CD14-positive monocyte (primary cell): Measurements from ENCODE around the gene LPXN. TPM values are rescaled to one million over a fixed set of nuclear protein-coding genes. Genes with fewer than 3 reads are reported as not detected.

Experiments
- DNase-seq, 3 donors: peaks; one replicate each; pipeline ENCODE4 v3.0.0-alpha.2; 2011 to 2022
- H2AFZ ChIP-seq: 2 replicates; pipeline ENCODE4 v1.6.0; 2012; ENCODE audit warnings: mild to moderate bottlenecking, low read depth, low read length, inconsistent platforms; ENCODE audit not compliant: insufficient read depth, poor library complexity, severe bottlenecking
- H3K27ac ChIP-seq, 2 donors: 1 replicate in 1 of 2; 2 replicates in 1 of 2; pipeline ENCODE4 v1.5.1; 2012 to 2013; ENCODE audit warnings: low read length in 2 of 2, control low read depth in 1 of 2, inconsistent platforms in 1 of 2, low read depth in 1 of 2, mild to moderate bottlenecking in 1 of 2
- H3K27me3 ChIP-seq, 2 donors: one replicate each; pipeline versions ENCODE4 v1.6.0 to v1.6.1; 2011 to 2013; ENCODE audit warnings: low read length in 2 of 2; ENCODE audit not compliant: control insufficient read depth in 2 of 2, insufficient read depth in 2 of 2
- H3K36me3 ChIP-seq, 2 donors: replicated peaks in 1 of 2; 1 replicate in 1 of 2; 2 replicates in 1 of 2; pipeline versions ENCODE4 v1.5.1 to v1.6.1; 2012 to 2013; ENCODE audit warnings: low read length in 2 of 2, control low read depth in 1 of 2, inconsistent platforms in 1 of 2, mild to moderate bottlenecking in 1 of 2; ENCODE audit not compliant: insufficient read depth in 2 of 2, control insufficient read depth in 1 of 2
- H3K4me1 ChIP-seq, 2 donors: 1 replicate in 1 of 2; 2 replicates in 1 of 2; pipeline versions ENCODE4 v1.5.1 to v1.6.1; 2012 to 2013; ENCODE audit warnings: low read length in 2 of 2, control low read depth in 1 of 2, inconsistent platforms in 1 of 2, mild to moderate bottlenecking in 1 of 2, moderate library complexity in 1 of 2; ENCODE audit not compliant: insufficient read depth in 2 of 2, control insufficient read depth in 1 of 2
- H3K4me2 ChIP-seq: replicated peaks from 2 replicates; pipeline ENCODE3; 2012; ENCODE audit warnings: low read length, moderate library complexity, mild to moderate bottlenecking; ENCODE audit not compliant: poor library complexity, severe bottlenecking; ENCODE audit errors: extremely low read depth
- H3K4me3 ChIP-seq, 3 experiments: fragments of 200-600 bp in 1 of 3; sonication (generic) in 1 of 3; replicated peaks in 1 of 3; 1 replicate in 2 of 3; 2 replicates in 1 of 3; pipeline ENCODE4 v1.5.1; 2011 to 2013; ENCODE audit warnings: low read length in 3 of 3, mild to moderate bottlenecking in 3 of 3, control low read depth in 2 of 3, low read depth in 2 of 3, inconsistent platforms in 1 of 3, moderate library complexity in 1 of 3
- H3K79me2 ChIP-seq: 2 replicates; pipeline ENCODE4 v1.6.0; 2012; ENCODE audit warnings: mild to moderate bottlenecking, control low read depth, inconsistent platforms, low read length, moderate library complexity; ENCODE audit not compliant: insufficient read depth
- H3K9ac ChIP-seq: 2 replicates; pipeline ENCODE4 v1.6.0; 2017; ENCODE audit warnings: low read length, mild to moderate bottlenecking; ENCODE audit not compliant: insufficient read depth, poor library complexity, severe bottlenecking
- H3K9me3 ChIP-seq, 2 donors: replicated peaks in 1 of 2; 1 replicate in 1 of 2; 2 replicates in 1 of 2; pipeline versions ENCODE4 v1.5.1 to v1.6.1; 2012 to 2013; ENCODE audit warnings: low read length in 2 of 2, control low read depth in 1 of 2; ENCODE audit not compliant: control insufficient read depth in 1 of 2, insufficient read depth in 1 of 2
- H4K20me1 ChIP-seq: 2 replicates; pipeline ENCODE4 v1.6.0; 2012; ENCODE audit warnings: mild to moderate bottlenecking, low read length, control low read depth, moderate library complexity; ENCODE audit not compliant: insufficient read depth
- H3K27ac Mint-ChIP-seq, 7 donors: one replicate each; pipeline ENCODE4 v1.8.0; 2020; ENCODE audit warnings: mild to moderate bottlenecking in 7 of 7, mixed read lengths in 7 of 7, moderate library complexity in 6 of 7, inconsistent platforms in 2 of 7
- H3K27me3 Mint-ChIP-seq, 3 donors: one replicate each; pipeline ENCODE4 v1.8.0; 2021 to 2022; ENCODE audit warnings: low read depth in 3 of 3, mild to moderate bottlenecking in 3 of 3, mixed read lengths in 3 of 3, moderate library complexity in 3 of 3, inconsistent platforms in 1 of 3
- H3K36me3 Mint-ChIP-seq, 2 donors: one replicate each; pipeline ENCODE4 v1.8.0; 2020; ENCODE audit warnings: mixed read lengths in 2 of 2, inconsistent platforms in 1 of 2, mild to moderate bottlenecking in 1 of 2
- H3K4me1 Mint-ChIP-seq: one replicate; pipeline ENCODE4 v1.8.0; 2020; ENCODE audit warnings: mild to moderate bottlenecking, mixed read lengths
- H3K4me3 Mint-ChIP-seq, 2 donors: one replicate each; pipeline ENCODE4 v1.8.0; 2020; ENCODE audit warnings: mild to moderate bottlenecking in 2 of 2, mixed read lengths in 2 of 2, moderate library complexity in 1 of 2
- H3K9me3 Mint-ChIP-seq, 7 donors: one replicate each; pipeline ENCODE4 v1.8.0; 2020 to 2022; ENCODE audit warnings: mixed read lengths in 7 of 7, mild to moderate bottlenecking in 6 of 7, moderate library complexity in 6 of 7, inconsistent platforms in 2 of 7
- CTCF ChIP-seq: fragments of 200-600 bp; IDR thresholded peaks from one replicate; pipeline ENCODE4 v1.8.0; 2022; ENCODE audit warnings: antibody characterized with exemption, mild to moderate bottlenecking
- WGBS: methylation state at CpG from one replicate; pipeline ENCODE4 v1.1.5; 2013; ENCODE audit warnings: missing lambda C conversion rate; ENCODE audit not compliant: insufficient coverage; 5-methylcytosine and 5-hydroxymethylcytosine counted together
- intact Hi-C, 2 donors: fragments of 100-400 bp; cut with micrococcal nuclease; formaldehyde crosslinking; loops; one replicate each; pipeline versions ENCODE4 v1.15.0 to v1.15.1; 2023
- polyA plus RNA-seq, 3 donors: library from polyadenylated mRNA; depleted of rRNA in 1 of 3; unstranded in 2 of 3; stranded (reverse) in 1 of 3; fragments of 300-500 nt in 2 of 3; fragments of >200 nt in 1 of 3; fragmentation: Illumina TruSeq in 2 of 3; gene quantifications; 1 replicate in 2 of 3; 2 replicates in 1 of 3; pipeline ENCODE4 v1.2.3, GENCODE V29; 2012 to 2021

Gene LPXN
- polyA plus RNA-seq, 3 donors: 81.3 to 133 (median 101) TPM

DNA sequence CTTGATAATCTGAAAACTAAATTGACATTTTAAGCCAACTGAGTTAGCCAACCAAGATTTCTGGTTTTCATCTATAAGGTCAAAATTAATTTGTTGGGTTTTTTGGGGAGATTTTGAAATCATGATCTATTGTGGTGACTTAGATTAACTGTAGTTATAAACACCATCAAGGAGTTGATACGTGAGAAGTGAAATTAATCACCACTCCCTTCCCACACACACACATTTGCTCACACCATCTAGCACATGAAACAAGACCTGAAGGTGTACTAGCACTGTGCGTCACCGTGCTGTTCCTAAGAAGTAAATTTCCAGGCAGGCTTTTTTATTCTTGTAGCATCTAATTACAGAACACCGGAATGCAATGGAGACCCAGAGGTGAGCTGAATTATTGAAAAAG lies 69.8 kb downstream of the LPXN start:
- no peak overlapping the region for H3K27ac Mint-ChIP-seq
- no peaks in the 10 kb centered on the region for H3K36me3 Mint-ChIP-seq
- no peaks in the 10 kb centered on the region for H3K9me3 ChIP-seq
- H4K20me1 ChIP-seq: no peaks in the 10 kb centered on the region
- H3K27ac ChIP-seq: no peak overlapping the region
- DNase-seq: no peak
- H3K4me1 Mint-ChIP-seq: peaks cover 14% of the 10 kb centered on the region
- no peak for TF ChIP-seq CTCF
- peaks cover 0 to 3% (median 1%) of the 10 kb centered on the region in 3 donors for H3K27me3 Mint-ChIP-seq
- H3K27me3 ChIP-seq: no peaks in the 10 kb centered on the region
- no peak overlapping the region for H3K9ac ChIP-seq
- H3K79me2 ChIP-seq: no peaks in the 10 kb centered on the region
- no peak overlapping the region for H3K4me3 Mint-ChIP-seq
- no peak overlapping the region for H3K4me3 ChIP-seq
- no peaks in the 10 kb centered on the region for H3K36me3 ChIP-seq
- peaks cover 8 to 9% of the 10 kb centered on the region in 2 donors for H3K4me1 ChIP-seq
- intact Hi-C loops: no loop called here
- 90% methylated on average over 2 of the region's 4 CpGs for WGBS
- no peaks in the 10 kb centered on the region for H3K9me3 Mint-ChIP-seq
- no peak overlapping the region for H2AFZ ChIP-seq
- no peak overlapping the region for H3K4me2 ChIP-seq

- DNase-seq: no peak
- Histone ChIP-seq H3K79me2 (no peaks in the 10 kb centered on the region), H3K36me3 (no peaks in the 10 kb centered on the region), H3K27ac (no peak overlapping the region), H3K4me2 (no peak overlapping the region), H2AFZ (no peak overlapping the region), H4K20me1 (no peaks in the 10 kb centered on the region), H3K9me3 (no peaks in the 10 kb centered on the region), H3K4me3 (no peak overlapping the region), H3K27me3 (no peaks in the 10 kb centered on the region), H3K9ac (no peak overlapping the region), H3K4me1 (peaks cover 8 to 9% of the 10 kb centered on the region in 2 donors)
- 95% methylated on average over 5 of the region's 6 CpGs for WGBS
- intact Hi-C loops: no loop called here
- peaks cover 16% of the 10 kb centered on the region for H3K4me1 Mint-ChIP-seq
- no peak for TF ChIP-seq CTCF
- H3K9me3 Mint-ChIP-seq: no peaks in the 10 kb centered on the region
- no peak overlapping the region for H3K4me3 Mint-ChIP-seq
- no peaks in the 10 kb centered on the region for H3K36me3 Mint-ChIP-seq
- peaks cover 0 to 3% (median under 1%) of the 10 kb centered on the region in 3 donors for H3K27me3 Mint-ChIP-seq
- H3K27ac Mint-ChIP-seq: no peak overlapping the region
Observed at GRCh38 chr11:58504232-58504631, 71.4 kb downstream of the LPXN start.
